SK-N-SH (cell line): ENCODE measurements around the gene LINGO3. TPM values are rescaled to one million over a fixed set of nuclear protein-coding genes. Genes with fewer than 3 reads are reported as not detected.

Experiments
- CTCF ChIA-PET: fragments of 300-600, 350-600 bp; formaldehyde crosslinking; extraction: SDS; loops from one replicate; lab custom pipeline; 2021; lab: Yijun Ruan, JAX
- POLR2A ChIA-PET: fragments of 350-600 bp; sonication (Branson Sonifier 250); formaldehyde crosslinking; extraction: SDS; loops from one replicate; lab custom pipeline; 2020; ENCODE audit warnings: antibody characterized with exemption, inconsistent platforms; lab: Yijun Ruan, JAX
- DNase-seq: peaks from one replicate; pipeline ENCODE4 v3.0.0; 2012
- H2AFZ ChIP-seq: fragments of 200-600 bp; sonication (generic); 2 replicates; pipeline ENCODE4 v1.8.1; 2016; ENCODE audit warnings: antibody characterized with exemption, mild to moderate bottlenecking, low read depth
- H3F3A ChIP-seq: fragments of 200-600 bp; sonication (generic); replicated peaks from 2 replicates; pipeline ENCODE3; 2016; ENCODE audit warnings: antibody characterized with exemption, mild to moderate bottlenecking; ENCODE audit not compliant: insufficient read depth
- H3K27ac ChIP-seq, 2 experiments: fragments of 200-500 bp in 1 of 2; fragments of 200-600 bp in 1 of 2; sonication (Bioruptor generic) in 1 of 2; sonication (generic), shearing (Covaris generic) in 1 of 2; 2 replicates each; pipeline versions ENCODE4 v1.5.1 to v1.6.1; 2014 to 2016; ENCODE audit warnings: low read depth in 2 of 2, inconsistent platforms in 1 of 2, low read length in 1 of 2, mild to moderate bottlenecking in 1 of 2, mixed read lengths in 1 of 2
- H3K27me3 ChIP-seq: fragments of 200-600 bp; sonication (generic), shearing (Covaris generic); 2 replicates; pipeline ENCODE4 v1.6.1; 2016; ENCODE audit warnings: mixed run types; ENCODE audit not compliant: insufficient read depth
- H3K36me3 ChIP-seq, 2 experiments: fragments of 200-500 bp in 1 of 2; fragments of 200-600 bp in 1 of 2; sonication (Bioruptor generic) in 1 of 2; sonication (generic) in 1 of 2; replicated peaks in 1 of 2; 2 replicates each; pipeline versions ENCODE3 to v1.5.1; 2014 to 2016; ENCODE audit warnings: low read length in 1 of 2, mild to moderate bottlenecking in 1 of 2; ENCODE audit not compliant: insufficient read depth in 2 of 2, control insufficient read depth in 1 of 2
- H3K4me1 ChIP-seq, 2 experiments: fragments of 200-500 bp in 1 of 2; fragments of 200-600 bp in 1 of 2; sonication (Bioruptor generic) in 1 of 2; sonication (generic), shearing (Covaris generic) in 1 of 2; 2 replicates each; pipeline versions ENCODE4 v1.5.1 to v1.6.1; 2014 to 2016; ENCODE audit warnings: low read depth in 1 of 2, low read length in 1 of 2, mixed run types in 1 of 2; ENCODE audit not compliant: insufficient read depth in 2 of 2, control insufficient read depth in 1 of 2
- H3K4me2 ChIP-seq: fragments of 200-600 bp; sonication (generic), shearing (Covaris generic); 2 replicates; pipeline ENCODE4 v1.6.1; 2017; ENCODE audit warnings: mixed run types
- H3K4me3 ChIP-seq, 2 experiments: fragments of 200-500 bp in 1 of 2; fragments of 200-600 bp in 1 of 2; sonication (Bioruptor generic) in 1 of 2; sonication (generic), shearing (Covaris generic) in 1 of 2; 2 replicates each; pipeline versions ENCODE4 v1.5.1 to v1.8.1; 2014 to 2016; ENCODE audit warnings: low read depth in 2 of 2, inconsistent platforms in 1 of 2, low read length in 1 of 2, mild to moderate bottlenecking in 1 of 2, mixed read lengths in 1 of 2, moderate library complexity in 1 of 2
- H3K79me2 ChIP-seq: fragments of 200-600 bp; sonication (generic); 2 replicates; pipeline ENCODE4 v1.8.1; 2017; ENCODE audit warnings: mild to moderate bottlenecking; ENCODE audit not compliant: insufficient read depth
- H3K9ac ChIP-seq: fragments of 200-600 bp; sonication (generic); 2 replicates; pipeline ENCODE4 v1.6.1; 2017; ENCODE audit warnings: mixed run types
- H3K9me2 ChIP-seq: fragments of 200-600 bp; sonication (generic); 2 replicates; pipeline ENCODE4 v1.6.1; 2017; ENCODE audit warnings: mixed run types
- H3K9me3 ChIP-seq: fragments of 200-600 bp; sonication (generic); 2 replicates; pipeline ENCODE4 v1.6.1; 2017; ENCODE audit warnings: mixed run types, mild to moderate bottlenecking, moderate library complexity
- H4K20me1 ChIP-seq: fragments of 200-600 bp; sonication (generic); 2 replicates; pipeline ENCODE4 v1.6.1; 2017; ENCODE audit warnings: mild to moderate bottlenecking, mixed run types; ENCODE audit not compliant: insufficient read depth
- EP300 ChIP-seq, 2 experiments: IDR thresholded peaks; 2 replicates each; pipeline versions ENCODE4 v1.4.0 to v1.6.1; 2012; ENCODE audit warnings: borderline replicate concordance in 1 of 2, low read depth in 1 of 2, low read length in 1 of 2
- EZH2phosphoT487 ChIP-seq: fragments of 200-600 bp; sonication (generic); IDR thresholded peaks from 2 replicates; pipeline ENCODE4 v1.6.1; 2017; ENCODE audit warnings: low read depth, mixed run types, mild to moderate bottlenecking, antibody characterized with exemption, moderate library complexity, borderline replicate concordance
- FOXJ3 ChIP-seq: sonication (generic); formaldehyde crosslinking; IDR thresholded peaks from 2 replicates; pipeline ENCODE4 v1.5.1; 2020; ENCODE audit warnings: mild to moderate bottlenecking, missing genetic modification reagents
- FOXM1 ChIP-seq: IDR thresholded peaks from 2 replicates; pipeline ENCODE4 v1.4.0; 2012; ENCODE audit warnings: low read depth, mild to moderate bottlenecking
- GABPA ChIP-seq: IDR thresholded peaks from 2 replicates; pipeline ENCODE4 v1.4.0; 2012; ENCODE audit warnings: low read depth, mild to moderate bottlenecking
- JUND ChIP-seq: IDR thresholded peaks from 2 replicates; pipeline ENCODE4 v1.4.0; 2012
- MXI1 ChIP-seq: IDR thresholded peaks from 2 replicates; pipeline ENCODE4 v1.6.1; 2012; ENCODE audit warnings: mild to moderate bottlenecking, low read depth, low read length, improper control_type of control experiment
- NFIC ChIP-seq: IDR thresholded peaks from 2 replicates; pipeline ENCODE4 v1.4.0; 2012; ENCODE audit warnings: borderline replicate concordance
- NRF1 ChIP-seq: IDR thresholded peaks from 2 replicates; pipeline ENCODE4 v1.6.1; 2012; ENCODE audit warnings: low read depth, mild to moderate bottlenecking, low read length
- POLR2AphosphoS5 ChIP-seq: IDR thresholded peaks from 2 replicates; pipeline ENCODE4 v1.6.1; 2012; ENCODE audit warnings: low read depth, low read length
- RAD21 ChIP-seq: IDR thresholded peaks from 2 replicates; pipeline ENCODE4 v1.6.1; 2012; ENCODE audit warnings: mild to moderate bottlenecking, low read length
- RCOR1 ChIP-seq: fragments of 150-350 bp; IDR thresholded peaks from 2 replicates; pipeline ENCODE4 v1.6.1; 2017; ENCODE audit warnings: antibody characterized with exemption, low read length
- SIN3A ChIP-seq: IDR thresholded peaks from 2 replicates; pipeline ENCODE4 v1.6.1; 2012; ENCODE audit warnings: low read depth, mild to moderate bottlenecking, low read length, moderate library complexity, borderline replicate concordance
- SMC3 ChIP-seq: IDR thresholded peaks from 2 replicates; pipeline ENCODE4 v1.6.1; 2012; ENCODE audit warnings: low read depth, low read length, improper control_type of control experiment
- TCF12 ChIP-seq: IDR thresholded peaks from 2 replicates; pipeline ENCODE4 v1.4.0; 2012
- YY1 ChIP-seq: IDR thresholded peaks from 2 replicates; pipeline ENCODE4 v1.4.0; 2012; ENCODE audit warnings: low read depth, mild to moderate bottlenecking
- WGBS: methylation state at CpG from one replicate; pipeline ENCODE4 v1.1.6; 2017; ENCODE audit warnings: low lambda C conversion rate; 5-methylcytosine and 5-hydroxymethylcytosine counted together
- polyA plus RNA-seq, 3 experiments: library from polyadenylated mRNA; depleted of rRNA; stranded (reverse); fragments of >200 nt; gene quantifications; 2 replicates each; pipeline ENCODE4 v1.2.3, GENCODE V29; 2012
- TF ChIP-seq, protein P1 (sequence below): fragments of 150-350 bp; IDR thresholded peaks from 2 replicates; pipeline ENCODE4 v1.6.1; 2016; ENCODE audit warnings: mild to moderate bottlenecking, low read depth, low read length
- TF ChIP-seq, protein P2 (sequence below): IDR thresholded peaks from 2 replicates; pipeline ENCODE4 v1.4.0; 2012; ENCODE audit warnings: low read depth
- TF ChIP-seq, protein P3 (sequence below): IDR thresholded peaks from 2 replicates; pipeline ENCODE4 v1.6.1; 2012; ENCODE audit warnings: mild to moderate bottlenecking, low read depth, low read length, moderate library complexity

LINGO3 gene
- polyA plus RNA-seq, 1 of the 3 experiments (the other 2 are of a cell fraction), result not detected

DNA sequence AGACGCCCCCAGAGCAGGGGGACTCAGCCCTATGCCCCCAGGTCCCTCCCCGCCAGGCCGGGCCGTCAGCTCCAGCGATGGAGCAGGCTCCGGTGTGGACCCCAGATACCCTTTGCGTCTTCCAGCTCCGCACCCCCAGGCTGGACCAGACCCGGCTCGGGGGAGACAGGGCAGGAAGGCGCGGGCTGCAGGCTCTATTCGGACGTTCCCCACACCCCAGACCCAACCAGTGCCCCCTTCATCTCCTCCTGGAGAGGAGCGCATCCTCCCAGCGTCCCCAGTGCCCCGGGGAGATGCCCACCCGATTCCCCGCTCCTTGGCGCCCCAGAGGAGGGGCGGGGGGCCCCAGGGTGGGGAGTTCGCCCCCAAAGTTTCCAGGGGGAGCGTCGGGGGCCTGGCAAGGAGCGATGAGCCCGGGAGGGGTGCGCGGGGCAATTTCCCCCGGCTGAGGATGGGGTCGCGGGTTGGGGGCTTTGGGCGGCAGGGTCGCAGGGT is 389 bp downstream of the LINGO3 start:
- DNase-seq, result no peak
- Histone ChIP-seq H3K9me2 (no peaks in the 10 kb centered on the region), H3K27ac (no peak overlapping the region), H4K20me1 (no peaks in the 10 kb centered on the region), H3K79me2 (no peaks in the 10 kb centered on the region), H3K36me3 (no peaks in the 10 kb centered on the region), H3K9ac (no peak overlapping the region), H3F3A (peaks cover 6% of the 10 kb centered on the region), H3K4me2 (peak overlapping the region; percentile 62; the same call in 1 of the 2 replicates), H3K4me3 (peak overlapping the region in 1 of 2 experiments; percentile 29; a peak in 2 of 4 replicates), H3K27me3 (no peaks in the 10 kb centered on the region; the same call in 1 of the 2 replicates), H2AFZ (no peak overlapping the region), H3K4me1 (peaks cover 0 to 16% of the 10 kb centered on the region in 2 experiments; a peak in 1 of 4 replicates), H3K9me3 (no peaks in the 10 kb centered on the region)
- WGBS, result 20% methylated on average over 4 of the region's 33 CpGs
- ChIA-PET POLR2A (no interaction called here), CTCF (interaction anchor here (1.0 to 13.0 kb wide), 8 partner anchors 8 to 72 kb away, joined by 3 to 284 read pairs (median 5); partner anchors contain the start of gene PLEKHJ1)
- no peak for TF ChIP-seq SMC3
- TF ChIP-seq SIN3A, result no peak
- no peak for TF ChIP-seq EZH2phosphoT487
- TF ChIP-seq RCOR1, result no peak
- no peak for TF ChIP-seq YY1
- TF ChIP-seq, protein P1, sequence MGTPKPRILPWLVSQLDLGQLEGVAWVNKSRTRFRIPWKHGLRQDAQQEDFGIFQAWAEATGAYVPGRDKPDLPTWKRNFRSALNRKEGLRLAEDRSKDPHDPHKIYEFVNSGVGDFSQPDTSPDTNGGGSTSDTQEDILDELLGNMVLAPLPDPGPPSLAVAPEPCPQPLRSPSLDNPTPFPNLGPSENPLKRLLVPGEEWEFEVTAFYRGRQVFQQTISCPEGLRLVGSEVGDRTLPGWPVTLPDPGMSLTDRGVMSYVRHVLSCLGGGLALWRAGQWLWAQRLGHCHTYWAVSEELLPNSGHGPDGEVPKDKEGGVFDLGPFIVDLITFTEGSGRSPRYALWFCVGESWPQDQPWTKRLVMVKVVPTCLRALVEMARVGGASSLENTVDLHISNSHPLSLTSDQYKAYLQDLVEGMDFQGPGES, result no peak
- TF ChIP-seq JUND, result no peak
- no peak for TF ChIP-seq GABPA
- TF ChIP-seq, protein P2, sequence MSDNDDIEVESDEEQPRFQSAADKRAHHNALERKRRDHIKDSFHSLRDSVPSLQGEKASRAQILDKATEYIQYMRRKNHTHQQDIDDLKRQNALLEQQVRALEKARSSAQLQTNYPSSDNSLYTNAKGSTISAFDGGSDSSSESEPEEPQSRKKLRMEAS, result no peak
- TF ChIP-seq NRF1, result no peak
- TF ChIP-seq EP300 (IDR thresholded peaks at IDR 0.05; ENCODE audit: borderline replicate concordance in 1 of 2, low read depth in 1 of 2, low read length in 1 of 2), result no peak
- TF ChIP-seq FOXJ3, result no peak

- no peak for DNase-seq
- Histone ChIP-seq H3K9me2 (no peaks in the 10 kb centered on the region), H3K27me3 (no peaks in the 10 kb centered on the region; the same call in 1 of the 2 replicates), H3K9me3 (no peaks in the 10 kb centered on the region), H3K4me2 (no peak overlapping the region), H3K4me3 (no peak overlapping the region), H3K36me3 (no peaks in the 10 kb centered on the region), H2AFZ (no peak overlapping the region), H4K20me1 (no peaks in the 10 kb centered on the region), H3F3A (peaks cover 6% of the 10 kb centered on the region), H3K27ac (no peak overlapping the region), H3K4me1 (peaks cover 0 to 16% of the 10 kb centered on the region in 2 experiments; a peak in 1 of 4 replicates), H3K79me2 (no peaks in the 10 kb centered on the region), H3K9ac (no peak overlapping the region)
- WGBS, result 75% methylated on average over 14 of the region's 17 CpGs
- POLR2A ChIA-PET, result interaction anchor here (1.3 kb wide), 1 partner anchor 9 kb away, joined by 3 read pairs; no protein-coding TSS in a partner anchor
- CTCF ChIA-PET, result interaction anchor here (1.0 to 13.0 kb wide), 5 partner anchors 9 to 65 kb away, joined by 3 to 284 read pairs (median 6); no protein-coding TSS in a partner anchor
- TF ChIP-seq YY1, result no peak
- no peak for TF ChIP-seq FOXJ3
- no peak for TF ChIP-seq EP300 (IDR thresholded peaks at IDR 0.05; ENCODE audit: borderline replicate concordance in 1 of 2, low read depth in 1 of 2, low read length in 1 of 2)
- no peak for TF ChIP-seq RAD21
- TF ChIP-seq MXI1, result no peak
- no peak for TF ChIP-seq TCF12
- no peak for TF ChIP-seq FOXM1
- TF ChIP-seq, protein P2, result no peak
- no peak for TF ChIP-seq NFIC
- TF ChIP-seq, protein P1, result no peak
- TF ChIP-seq GABPA, result no peak
- TF ChIP-seq, protein P3, sequence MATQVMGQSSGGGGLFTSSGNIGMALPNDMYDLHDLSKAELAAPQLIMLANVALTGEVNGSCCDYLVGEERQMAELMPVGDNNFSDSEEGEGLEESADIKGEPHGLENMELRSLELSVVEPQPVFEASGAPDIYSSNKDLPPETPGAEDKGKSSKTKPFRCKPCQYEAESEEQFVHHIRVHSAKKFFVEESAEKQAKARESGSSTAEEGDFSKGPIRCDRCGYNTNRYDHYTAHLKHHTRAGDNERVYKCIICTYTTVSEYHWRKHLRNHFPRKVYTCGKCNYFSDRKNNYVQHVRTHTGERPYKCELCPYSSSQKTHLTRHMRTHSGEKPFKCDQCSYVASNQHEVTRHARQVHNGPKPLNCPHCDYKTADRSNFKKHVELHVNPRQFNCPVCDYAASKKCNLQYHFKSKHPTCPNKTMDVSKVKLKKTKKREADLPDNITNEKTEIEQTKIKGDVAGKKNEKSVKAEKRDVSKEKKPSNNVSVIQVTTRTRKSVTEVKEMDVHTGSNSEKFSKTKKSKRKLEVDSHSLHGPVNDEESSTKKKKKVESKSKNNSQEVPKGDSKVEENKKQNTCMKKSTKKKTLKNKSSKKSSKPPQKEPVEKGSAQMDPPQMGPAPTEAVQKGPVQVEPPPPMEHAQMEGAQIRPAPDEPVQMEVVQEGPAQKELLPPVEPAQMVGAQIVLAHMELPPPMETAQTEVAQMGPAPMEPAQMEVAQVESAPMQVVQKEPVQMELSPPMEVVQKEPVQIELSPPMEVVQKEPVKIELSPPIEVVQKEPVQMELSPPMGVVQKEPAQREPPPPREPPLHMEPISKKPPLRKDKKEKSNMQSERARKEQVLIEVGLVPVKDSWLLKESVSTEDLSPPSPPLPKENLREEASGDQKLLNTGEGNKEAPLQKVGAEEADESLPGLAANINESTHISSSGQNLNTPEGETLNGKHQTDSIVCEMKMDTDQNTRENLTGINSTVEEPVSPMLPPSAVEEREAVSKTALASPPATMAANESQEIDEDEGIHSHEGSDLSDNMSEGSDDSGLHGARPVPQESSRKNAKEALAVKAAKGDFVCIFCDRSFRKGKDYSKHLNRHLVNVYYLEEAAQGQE, result no peak
- no peak for TF ChIP-seq POLR2AphosphoS5
- no peak for TF ChIP-seq JUND
Measured at GRCh38 chr19:2306971-2307370, 983 bp downstream of the LINGO3 start.
